HG02759 (cell line): ENCODE measurements around the gene FHIP1A.

Source experiments
- ATAC-seq: cut with Tn5 transposase; IDR thresholded peaks from one replicate; pipeline ENCODE4 v1.9.1; 2021; ENCODE audit warnings: mild to moderate bottlenecking, moderate library complexity; ENCODE audit not compliant: unreplicated experiment

The FHIP1A gene

GRCh38 chr4:151454513-151454912 lies 45.5 kb downstream of the FHIP1A start:
- ATAC-seq, result no peak

GRCh38 chr4:151455212-151455611 lies 46.2 kb downstream of the FHIP1A start:
- no peak for ATAC-seq

- ATAC-seq, result no peak
Observed at GRCh38 chr4:151458148-151458547, 49.2 kb downstream of the FHIP1A start.
